Hepatocyte (in vitro differentiated cells): ENCODE data around the gene ADAMTS4.

Experiments
- EZH2phosphoT487 ChIP-seq: fragments of 200-600 bp; sonication (generic); IDR thresholded peaks from one replicate; pipeline ENCODE4 v1.6.1; 2018; ENCODE audit warnings: antibody characterized with exemption, mild to moderate bottlenecking, low read depth, moderate library complexity; ENCODE audit not compliant: unreplicated experiment, severe bottlenecking
- TF ChIP-seq, protein P1 (sequence below): fragments of 200-600 bp; sonication (generic); IDR thresholded peaks from 2 replicates; pipeline ENCODE4 v1.5.1; 2016; ENCODE audit warnings: antibody characterized with exemption, mild to moderate bottlenecking; ENCODE audit not compliant: poor library complexity

DNA sequence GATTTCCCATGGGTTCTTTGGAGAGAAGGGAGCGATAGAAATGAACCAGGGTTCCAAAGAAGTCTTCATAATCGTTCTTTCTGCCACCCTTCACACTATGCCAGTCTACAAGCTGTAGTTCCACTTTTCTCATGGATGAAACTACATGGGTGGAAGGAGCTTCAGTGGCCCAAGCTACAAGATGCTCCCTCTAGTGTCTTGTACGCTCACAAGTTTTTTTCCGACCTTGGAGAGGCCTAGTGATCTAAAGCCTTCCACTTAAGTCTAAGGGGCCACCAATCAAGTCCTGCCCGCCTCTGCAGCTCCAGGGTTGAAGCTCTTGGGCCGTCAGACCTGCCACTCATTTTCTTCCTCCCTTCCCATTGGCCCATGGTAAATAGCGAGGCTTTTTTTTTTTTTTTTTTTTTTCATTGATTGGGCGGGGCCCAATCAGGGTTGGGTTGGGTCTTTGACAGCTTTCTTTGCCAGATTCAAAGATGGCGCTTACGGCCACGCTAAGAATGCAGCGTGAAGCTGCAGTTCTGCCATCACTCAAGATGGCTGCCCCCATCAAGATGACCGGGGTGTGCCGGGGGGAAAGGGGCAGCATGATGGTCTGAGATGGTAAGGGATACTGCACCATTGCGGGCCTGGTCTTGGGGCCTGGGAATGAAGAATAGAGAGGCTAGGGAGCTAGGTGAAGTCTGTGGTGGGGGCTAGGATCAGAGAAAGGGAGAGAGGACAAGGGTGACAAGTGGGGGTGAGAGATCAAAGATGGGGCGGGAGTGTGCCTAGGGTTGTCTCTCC, 26.9 kb upstream of the ADAMTS4 start, which contains the start of gene TOMM40L:
- TF ChIP-seq, protein P1, sequence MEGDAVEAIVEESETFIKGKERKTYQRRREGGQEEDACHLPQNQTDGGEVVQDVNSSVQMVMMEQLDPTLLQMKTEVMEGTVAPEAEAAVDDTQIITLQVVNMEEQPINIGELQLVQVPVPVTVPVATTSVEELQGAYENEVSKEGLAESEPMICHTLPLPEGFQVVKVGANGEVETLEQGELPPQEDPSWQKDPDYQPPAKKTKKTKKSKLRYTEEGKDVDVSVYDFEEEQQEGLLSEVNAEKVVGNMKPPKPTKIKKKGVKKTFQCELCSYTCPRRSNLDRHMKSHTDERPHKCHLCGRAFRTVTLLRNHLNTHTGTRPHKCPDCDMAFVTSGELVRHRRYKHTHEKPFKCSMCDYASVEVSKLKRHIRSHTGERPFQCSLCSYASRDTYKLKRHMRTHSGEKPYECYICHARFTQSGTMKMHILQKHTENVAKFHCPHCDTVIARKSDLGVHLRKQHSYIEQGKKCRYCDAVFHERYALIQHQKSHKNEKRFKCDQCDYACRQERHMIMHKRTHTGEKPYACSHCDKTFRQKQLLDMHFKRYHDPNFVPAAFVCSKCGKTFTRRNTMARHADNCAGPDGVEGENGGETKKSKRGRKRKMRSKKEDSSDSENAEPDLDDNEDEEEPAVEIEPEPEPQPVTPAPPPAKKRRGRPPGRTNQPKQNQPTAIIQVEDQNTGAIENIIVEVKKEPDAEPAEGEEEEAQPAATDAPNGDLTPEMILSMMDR: peak; percentile 55
- no peak for TF ChIP-seq EZH2phosphoT487
